ENCODE measurements around the gene PCDHGB2.

The PCDHGB2 gene

GRCh38 chr5:141382469-141383294 is 22.9 kb downstream of the PCDHGB2 start, which contains the start of gene PCDHGA7:
Gene PCDHGA7 (plus strand): TSS chr5:141382742. CDS start chr5:141382900, 158 bp downstream.
- TF ChIP-seq CTCF (conservative IDR thresholded peaks at IDR 0.05; ENCODE audit: low read length): peak; percentile 67
- DNase-seq (ENCODE audit: low read depth): peak; percentile 58
- H3K4me3 ChIP-seq (ENCODE audit: low read length): peak within 1 kb of the TSS; percentile 71

- H3K4me3 ChIP-seq (ENCODE audit: low read length): peak overlapping the region; percentile 71
- DNase-seq (ENCODE audit: low read depth): no peak
- TF ChIP-seq CTCF (conservative IDR thresholded peaks at IDR 0.05; ENCODE audit: low read length): no peak
Observed at GRCh38 chr5:141383345-141383744, 23.6 kb downstream of the PCDHGB2 start.

GRCh38 chr5:141384471-141385267 is 24.9 kb downstream of the PCDHGB2 start:
- no peak overlapping the region for H3K4me3 ChIP-seq (ENCODE audit: low read length)
- no peak for TF ChIP-seq CTCF (conservative IDR thresholded peaks at IDR 0.05; ENCODE audit: low read length)
- DNase-seq (ENCODE audit: low read depth): no peak

- peak; percentile 54 for DNase-seq (ENCODE audit: low read depth)
- peak within 1 kb of the TSS; percentile 54 for H3K4me3 ChIP-seq (ENCODE audit: low read length)
- peak; percentile 64 for TF ChIP-seq CTCF (conservative IDR thresholded peaks at IDR 0.05; ENCODE audit: low read length)
Observed at GRCh38 chr5:141387557-141388311, 27.9 kb downstream of the PCDHGB2 start, which contains the start of gene PCDHGB4. Gene PCDHGB4 (plus strand): TSS chr5:141387698. CDS start chr5:141387885, 187 bp downstream.

GRCh38 chr5:141388661-141389060 is 28.9 kb downstream of the PCDHGB2 start:
- no peak for TF ChIP-seq CTCF (conservative IDR thresholded peaks at IDR 0.05; ENCODE audit: low read length)
- no peak overlapping the region; the same call in 1 of the 2 replicates for H3K4me3 ChIP-seq (ENCODE audit: low read length)
- DNase-seq (ENCODE audit: low read depth): no peak

GRCh38 chr5:141389153-141390042 is 29.6 kb downstream of the PCDHGB2 start:
- no peak overlapping the region for H3K4me3 ChIP-seq (ENCODE audit: low read length)
- no peak for TF ChIP-seq CTCF (conservative IDR thresholded peaks at IDR 0.05; ENCODE audit: low read length)
- DNase-seq (ENCODE audit: low read depth): no peak

Measured in AG10803 (cell line).